Activated gamma-delta T cell treated with Interleukin-2 at 50 U/mL for 16 hours (primary cell): Measurements from ENCODE around the gene TRMT2A.
A peak's percentile ranks its signal among the peaks of the same experiment; 100 is the strongest.

Experiments
- DNase-seq: peaks from one replicate; pipeline ENCODE4 v3.0.0-alpha.2; 2020

The TRMT2A gene

DNA sequence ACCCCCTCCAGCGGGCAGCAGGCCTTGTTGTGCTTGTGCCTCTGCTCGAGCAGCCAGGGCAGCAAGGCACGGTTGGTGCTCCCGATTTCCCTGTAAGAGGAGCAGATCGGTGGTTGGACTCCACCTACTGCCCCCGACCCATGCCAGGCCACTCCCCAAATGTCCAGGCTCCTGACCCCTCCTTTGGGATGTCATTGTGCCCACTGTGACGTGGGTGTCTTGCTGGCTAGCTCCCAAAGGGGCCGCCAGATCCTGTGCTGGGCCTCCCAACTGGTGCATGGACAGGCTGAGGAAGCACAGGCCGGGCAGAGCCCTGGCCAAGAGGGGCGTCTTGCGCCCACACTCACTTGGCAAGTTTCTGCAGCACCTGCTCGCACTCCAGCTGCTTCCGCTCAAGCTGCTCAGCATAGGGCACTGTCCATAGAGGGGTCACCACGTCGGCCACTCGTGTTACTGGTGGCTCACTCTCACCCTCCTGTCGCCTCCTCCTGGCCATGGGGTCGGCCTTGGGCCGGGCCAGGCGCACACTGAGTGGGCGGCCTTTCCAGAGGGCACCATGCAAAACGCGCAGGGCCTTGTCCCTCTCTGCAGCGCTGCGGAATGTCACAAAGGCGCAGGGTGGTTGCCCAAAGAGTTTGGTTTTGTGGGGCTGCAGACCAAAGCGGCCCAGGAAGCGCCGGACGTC lies 1.2 kb downstream of the TRMT2A start, which contains the start of gene RANBP1:
TSS of gene RANBP1 (plus strand) at position 414 of the 685 bp plus-strand sequence. CDS start at position 495, 81 bp downstream.
- no peak for DNase-seq

GRCh38 chr22:20114506-20115475 lies 2.2 kb downstream of the TRMT2A start:
- no peak for DNase-seq

GRCh38 chr22:20113551-20114310 lies 3.3 kb downstream of the TRMT2A start:
- DNase-seq = no peak

- no peak for DNase-seq
These were observed 4.2 kb downstream of the TRMT2A start for GRCh38 chr22:20112623-20113511.

- no peak for DNase-seq
These were observed 5.1 kb downstream of the TRMT2A start for GRCh38 chr22:20111689-20112622.

GRCh38 chr22:20111045-20111688 lies 5.9 kb downstream of the TRMT2A start:
- peak; percentile 37 for DNase-seq

- no peak for DNase-seq
These were observed 6.6 kb downstream of the TRMT2A start for GRCh38 chr22:20110359-20110985.

GRCh38 chr22:20109411-20110358 lies 7.3 kb downstream of the TRMT2A start:
- DNase-seq = no peak

DNA sequence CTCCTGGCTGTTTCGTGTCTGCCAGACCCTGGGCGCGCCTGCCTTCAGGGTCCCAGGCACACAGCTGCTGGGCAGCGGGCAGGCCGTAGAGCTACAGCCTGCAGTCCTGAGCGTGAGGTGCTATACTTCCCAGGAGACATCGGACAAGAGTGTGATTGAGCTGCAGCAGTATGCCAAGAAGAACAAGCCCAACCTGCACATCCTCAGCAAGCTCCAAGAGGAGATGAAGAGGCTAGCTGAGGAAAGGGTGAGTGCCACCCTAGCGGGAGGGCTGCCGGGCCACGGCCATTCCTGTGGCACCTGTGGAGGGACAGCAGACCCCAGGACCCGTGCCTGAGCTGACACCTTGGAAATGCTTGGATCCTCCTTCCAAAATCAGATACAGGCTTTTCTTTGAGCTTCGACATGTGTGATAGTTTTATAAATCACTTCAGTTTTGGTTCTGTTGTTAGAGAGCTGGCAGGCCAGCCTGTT lies 8.2 kb downstream of the TRMT2A start:
- DNase-seq = no peak

GRCh38 chr22:20107951-20108756 lies 8.9 kb downstream of the TRMT2A start:
- DNase-seq = no peak

- no peak for DNase-seq
These were observed 9.5 kb downstream of the TRMT2A start for GRCh38 chr22:20107471-20107901.

DNA sequence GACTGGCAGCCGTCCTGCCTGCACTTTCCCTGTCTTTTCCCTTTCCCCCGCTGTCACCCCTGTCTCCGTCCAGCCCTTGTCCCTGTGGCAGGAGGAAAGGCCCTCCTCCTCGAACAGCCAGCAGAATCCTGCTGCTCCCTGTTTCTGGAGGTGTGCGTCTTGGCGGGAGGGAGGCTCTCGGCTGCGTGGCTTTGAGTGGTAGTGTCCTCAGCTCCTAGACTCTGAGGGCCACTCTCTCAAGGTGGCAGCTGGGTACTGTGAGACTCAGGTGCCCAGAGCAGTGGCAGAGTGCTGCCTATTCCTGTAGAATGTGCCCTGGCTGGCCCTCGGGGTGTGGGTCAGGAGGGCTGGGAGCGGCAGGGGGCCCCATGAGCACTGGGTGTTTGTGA lies 10.2 kb downstream of the TRMT2A start:
- no peak for DNase-seq

DNA sequence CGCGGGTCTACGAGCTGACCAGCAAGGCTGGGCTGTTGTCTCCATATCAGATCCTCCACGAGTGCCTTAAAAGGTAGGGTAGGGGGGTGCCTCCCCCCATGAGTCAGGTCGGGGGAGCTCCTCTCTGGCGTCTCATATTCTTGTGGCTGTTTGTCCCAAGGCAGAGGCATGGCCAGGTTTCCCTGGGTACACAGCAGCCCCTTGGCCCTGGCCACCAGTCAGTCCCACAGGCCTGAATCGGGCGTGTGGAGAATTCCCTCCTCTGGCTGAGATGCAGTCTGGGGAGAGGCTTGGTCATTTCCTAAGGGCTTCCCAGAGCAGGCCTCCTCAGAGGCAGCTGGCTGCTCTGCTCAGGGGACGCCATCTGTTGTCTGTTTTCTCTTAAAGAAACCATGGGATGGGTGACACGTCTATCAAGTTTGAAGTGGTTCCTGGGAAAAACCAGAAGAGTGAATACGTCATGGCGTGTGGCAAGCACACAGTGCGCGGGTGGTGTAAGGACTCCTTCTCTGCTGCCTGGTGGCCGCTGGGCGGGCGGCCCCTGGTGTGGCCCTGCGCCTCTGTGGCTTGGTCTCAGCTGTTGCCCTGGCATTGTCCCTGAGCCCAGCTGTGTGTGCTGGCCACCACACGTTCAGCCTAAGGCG lies 10.7 kb downstream of the TRMT2A start:
- no peak for DNase-seq

DNA sequence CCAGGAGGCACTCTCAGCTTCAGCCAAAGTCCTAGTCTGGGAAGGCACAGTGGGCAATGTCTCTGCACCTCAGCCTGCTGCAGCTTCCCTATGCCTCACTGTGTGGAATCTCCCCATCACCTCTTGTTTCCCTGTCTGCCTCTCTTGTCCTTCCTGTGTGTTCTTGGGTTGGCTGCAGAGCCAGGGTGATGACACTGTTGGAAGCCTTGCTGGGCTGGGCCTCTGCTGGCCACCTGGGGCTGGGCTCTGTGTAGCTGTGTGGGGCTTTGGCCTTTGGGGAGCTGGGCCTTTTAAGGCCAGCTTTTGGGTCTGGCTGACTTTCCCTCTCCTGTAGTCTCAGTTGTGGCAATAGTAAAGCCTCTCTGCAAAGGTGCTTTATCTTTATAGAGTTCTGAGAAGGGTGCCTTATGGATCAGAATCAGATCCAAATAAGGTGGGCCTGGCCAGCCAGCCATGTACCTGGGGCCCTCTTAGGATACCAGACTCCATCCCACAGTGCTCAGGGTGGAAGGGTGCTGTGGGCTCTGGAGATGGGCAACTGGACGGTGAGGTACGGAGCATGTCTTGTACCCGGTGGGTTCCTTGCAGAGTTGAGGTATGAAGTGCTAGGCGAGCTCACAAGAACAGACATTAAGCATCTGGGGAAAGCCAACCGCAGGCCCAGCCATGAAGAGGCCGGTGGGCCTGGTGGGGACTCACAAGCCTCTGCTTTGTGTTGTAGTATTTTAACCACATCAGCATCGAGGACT lies 11.4 kb downstream of the TRMT2A start:
- no peak for DNase-seq

GRCh38 chr22:20102203-20102780 lies 14.7 kb downstream of the TRMT2A start:
- no peak for DNase-seq

GRCh38 chr22:20101638-20102037 lies 15.4 kb downstream of the TRMT2A start:
- no peak for DNase-seq
